ENCODE results near the gene KRTAP10-10. TPM values are rescaled to one million over a fixed set of nuclear protein-coding genes. Genes with fewer than 3 reads are reported as not detected.

KRTAP10-10 gene
- total RNA-seq (not detected in 2 replicates), polyA plus RNA-seq (not detected in 2 replicates), polyA minus RNA-seq (not detected in 2 replicates)
- total RNA-seq (2013) = not detected

DNA sequence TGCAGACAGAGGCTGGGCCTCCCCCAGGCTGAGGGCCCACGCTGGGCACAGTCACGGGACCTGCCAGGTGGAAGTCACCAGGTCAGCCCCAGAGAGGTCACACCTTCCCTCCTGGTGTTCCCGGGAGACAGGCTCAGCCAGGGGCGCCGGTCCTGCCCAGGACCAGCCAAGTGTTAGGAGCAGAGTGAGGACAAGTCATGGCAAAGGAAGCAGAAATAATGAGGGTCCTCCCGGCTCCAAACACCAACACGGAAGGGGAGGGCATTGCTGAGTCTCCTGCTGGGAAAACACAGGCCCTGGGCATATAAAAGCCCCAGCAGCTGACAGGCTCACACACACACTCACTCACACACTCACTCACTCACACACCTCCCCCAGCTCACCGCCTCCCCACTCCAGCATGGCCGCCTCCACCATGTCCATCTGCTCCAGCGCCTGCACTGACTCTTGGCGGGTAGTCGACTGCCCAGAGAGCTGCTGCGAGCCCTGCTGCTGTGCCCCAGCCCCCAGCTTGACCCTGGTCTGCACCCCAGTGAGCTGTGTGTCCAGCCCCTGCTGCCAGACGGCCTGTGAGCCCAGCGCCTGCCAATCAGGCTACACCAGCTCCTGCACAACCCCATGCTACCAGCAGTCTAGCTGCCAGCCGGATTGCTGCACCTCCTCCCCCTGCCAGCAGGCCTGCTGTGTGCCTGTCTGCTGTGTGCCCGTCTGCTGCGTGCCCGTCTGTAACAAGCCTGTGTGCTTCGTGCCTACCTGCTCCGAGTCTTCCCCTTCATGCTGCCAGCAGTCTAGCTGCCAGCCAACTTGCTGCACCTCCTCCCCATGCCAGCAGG lies at the start of gene KRTAP10-10:
KRTAP10-10 (plus strand) TSS at position 339 of the 833 bp plus-strand sequence; CDS start at position 401, 62 bp downstream.
- peaks cover 0 to 27% (median 11%) of the 10 kb centered on the region in 3 donors for H3K9me3 ChIP-seq (ENCODE audit: control extremely low read depth in 1 of 3, control insufficient read depth in 2 of 3, insufficient read depth in 1 of 3, low read length in 2 of 3)
- H3K79me2 ChIP-seq (ENCODE audit: control insufficient read depth, insufficient read depth, low read length) = no peaks in the 10 kb centered on the region
- ChIA-PET CTCF (no interaction called here), POLR2A (interaction anchor here (0.6 kb wide), 1 partner anchor 143 kb away, joined by 13 read pairs; no protein-coding TSS in a partner anchor)
- TF ChIP-seq CTCF (IDR thresholded peaks at IDR 0.05) (no peak), EZH2 (IDR thresholded peaks at IDR 0.05; ENCODE audit: borderline replicate concordance, insufficient read depth, low read depth, low read length, poor library complexity, severe bottlenecking) (no peak)
- no peak within 1 kb of the TSS for H3K4me3 ChIP-seq (ENCODE audit: control extremely low read depth in 1 of 5, extremely low read depth in 1 of 5, insufficient read depth in 1 of 5, low read depth in 2 of 5, low read length in 4 of 5)
- intact Hi-C loops (cut with micrococcal nuclease) = no loop called here
- H3K9ac ChIP-seq (ENCODE audit: low read length) = no peak within 1 kb of the TSS
- H3K36me3 ChIP-seq (replicated peaks in 1 of 2; ENCODE audit: control extremely low read depth in 1 of 2, control insufficient read depth in 1 of 2, extremely low read depth in 1 of 2, insufficient read depth in 2 of 2, low read length in 1 of 2) = no peaks in the 10 kb centered on the region
- WGBS (ENCODE audit: insufficient coverage) = 72% methylated on average over 13 of the region's 21 CpGs
- no peak within 1 kb of the TSS for H3K4me3 Mint-ChIP-seq
- ATAC-seq (ENCODE audit: low read depth) (no peak), DNase-seq (no peak)
- no peaks in the 10 kb centered on the region for H4K20me1 ChIP-seq (ENCODE audit: control insufficient read depth, insufficient read depth, low read length, poor library complexity, severe bottlenecking)
- H3K27ac ChIP-seq (ENCODE audit: low read length in 2 of 2) = no peak within 1 kb of the TSS
- H3K27ac Mint-ChIP-seq = no peak within 1 kb of the TSS
- peaks cover 31% of the 10 kb centered on the region for H3K27me3 Mint-ChIP-seq
- H2AFZ ChIP-seq (ENCODE audit: insufficient read depth, low read depth, low read length, poor library complexity, severe bottlenecking) = no peak within 1 kb of the TSS
- peaks cover 0 to 18% (median 0%) of the 10 kb centered on the region in 4 experiments for H3K27me3 ChIP-seq (replicated peaks in 1 of 4; ENCODE audit: control extremely low read depth in 1 of 4, control insufficient read depth in 3 of 4, insufficient read depth in 4 of 4, low read length in 3 of 4)
- no peaks in the 10 kb centered on the region for H3K4me1 Mint-ChIP-seq
- peaks cover 6% of the 10 kb centered on the region for H3K9me3 Mint-ChIP-seq (ENCODE audit: insufficient read depth)
- H3K4me1 ChIP-seq (ENCODE audit: control insufficient read depth in 2 of 2, insufficient read depth in 2 of 2, low read length in 2 of 2) = no peaks in the 10 kb centered on the region
- H3K4me2 ChIP-seq (replicated peaks; ENCODE audit: low read depth, low read length, poor library complexity, severe bottlenecking) = no peak within 1 kb of the TSS

DNA sequence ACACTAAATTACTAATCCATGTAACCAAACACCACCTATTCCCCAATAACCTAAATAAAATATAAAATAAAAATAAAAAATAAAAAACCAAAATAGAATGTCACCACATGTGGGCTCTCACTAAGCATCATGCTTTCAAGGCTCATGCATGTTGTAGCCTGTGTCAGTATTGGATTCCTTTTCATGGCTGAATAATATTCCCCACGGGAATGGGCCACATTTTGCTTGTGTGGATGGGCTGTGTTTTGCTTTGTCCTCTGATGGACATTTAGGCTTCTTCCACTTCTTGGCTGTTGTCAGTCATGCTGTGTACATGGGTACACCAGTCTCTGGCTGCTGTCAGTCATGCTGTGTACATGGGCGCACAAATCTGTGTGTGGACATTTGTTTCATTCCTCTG lies 48.1 kb upstream of the KRTAP10-10 start:
- peaks cover 2% of the 10 kb centered on the region for H3K9me3 Mint-ChIP-seq (ENCODE audit: insufficient read depth)
- intact Hi-C loops (cut with micrococcal nuclease) = no loop called here
- no peak for DNase-seq
- no peak overlapping the region for H3K27ac Mint-ChIP-seq
- no peaks in the 10 kb centered on the region for H3K4me1 Mint-ChIP-seq
- TF ChIP-seq EZH2 (IDR thresholded peaks at IDR 0.05; ENCODE audit: borderline replicate concordance, insufficient read depth, low read depth, low read length, poor library complexity, severe bottlenecking) (no peak), CTCF (IDR thresholded peaks at IDR 0.05) (no peak)
- H3K4me3 Mint-ChIP-seq = no peak overlapping the region
- Histone ChIP-seq H3K4me3 (ENCODE audit: control extremely low read depth in 1 of 5, extremely low read depth in 1 of 5, insufficient read depth in 1 of 5, low read depth in 2 of 5, low read length in 4 of 5) (no peak overlapping the region), H3K4me1 (ENCODE audit: control insufficient read depth in 2 of 2, insufficient read depth in 2 of 2, low read length in 2 of 2) (no peaks in the 10 kb centered on the region), H4K20me1 (ENCODE audit: control insufficient read depth, insufficient read depth, low read length, poor library complexity, severe bottlenecking) (no peaks in the 10 kb centered on the region), H3K9me3 (ENCODE audit: control extremely low read depth in 1 of 3, control insufficient read depth in 2 of 3, insufficient read depth in 1 of 3, low read length in 2 of 3) (peaks cover 0 to 4% (median 0%) of the 10 kb centered on the region in 3 donors), H3K36me3 (replicated peaks in 1 of 2; ENCODE audit: control extremely low read depth in 1 of 2, control insufficient read depth in 1 of 2, extremely low read depth in 1 of 2, insufficient read depth in 2 of 2, low read length in 1 of 2) (no peaks in the 10 kb centered on the region), H2AFZ (ENCODE audit: insufficient read depth, low read depth, low read length, poor library complexity, severe bottlenecking) (no peak overlapping the region), H3K79me2 (ENCODE audit: control insufficient read depth, insufficient read depth, low read length) (no peaks in the 10 kb centered on the region), H3K9ac (ENCODE audit: low read length) (no peak overlapping the region), H3K27ac (ENCODE audit: low read length in 2 of 2) (no peak overlapping the region), H3K4me2 (replicated peaks; ENCODE audit: low read depth, low read length, poor library complexity, severe bottlenecking) (no peak overlapping the region), H3K27me3 (replicated peaks in 1 of 4; ENCODE audit: control extremely low read depth in 1 of 4, control insufficient read depth in 3 of 4, insufficient read depth in 4 of 4, low read length in 3 of 4) (peaks cover 0 to 17% (median 3%) of the 10 kb centered on the region in 4 experiments)
- 100% methylated on average over 2 of the region's 2 CpGs for WGBS (ENCODE audit: insufficient coverage)
- peaks cover 48% of the 10 kb centered on the region for H3K27me3 Mint-ChIP-seq
- no peak for ATAC-seq (ENCODE audit: low read depth)
- CTCF ChIA-PET = no interaction called here
- POLR2A ChIA-PET = no interaction called here

Measured in B cell (primary cell).